H9 (cell line): ENCODE results near the gene GRID1. TPM values are rescaled to one million over a fixed set of nuclear protein-coding genes. Genes with fewer than 3 reads are reported as not detected.

ENCODE experiments used
- DNase-seq: peaks from one replicate; pipeline ENCODE4 v3.0.0-alpha.2; 2017
- H2AFZ ChIP-seq: one replicate; pipeline ENCODE4 v1.6.1; 2013; ENCODE audit warnings: mild to moderate bottlenecking, low read length, control low read depth, moderate library complexity
- H2AK5ac ChIP-seq: 2 replicates; pipeline ENCODE4 v1.6.1; 2013; ENCODE audit warnings: low read length, control low read depth, mixed read lengths; ENCODE audit not compliant: insufficient read length
- H2BK120ac ChIP-seq: one replicate; pipeline ENCODE4 v1.6.1; 2013; ENCODE audit warnings: low read depth, mild to moderate bottlenecking, low read length, control low read depth, inconsistent platforms; ENCODE audit not compliant: poor library complexity, severe bottlenecking
- H2BK12ac ChIP-seq: 2 replicates; pipeline ENCODE4 v1.6.1; 2013; ENCODE audit warnings: low read length, control low read depth, mixed read lengths, low read depth; ENCODE audit not compliant: insufficient read length
- H2BK15ac ChIP-seq: 2 replicates; pipeline ENCODE4 v1.6.1; 2013; ENCODE audit warnings: low read depth, low read length, control low read depth
- H2BK20ac ChIP-seq: one replicate; pipeline ENCODE4 v1.6.1; 2013; ENCODE audit warnings: low read depth, mild to moderate bottlenecking, low read length, control low read depth, inconsistent platforms; ENCODE audit not compliant: poor library complexity, severe bottlenecking
- H2BK5ac ChIP-seq: 2 replicates; pipeline ENCODE4 v1.6.1; 2013; ENCODE audit warnings: low read length, control low read depth, mixed read lengths; ENCODE audit not compliant: insufficient read length
- H3K14ac ChIP-seq: 2 replicates; pipeline ENCODE4 v1.6.1; 2013; ENCODE audit warnings: low read length, control low read depth; ENCODE audit not compliant: insufficient read depth
- H3K18ac ChIP-seq: 2 replicates; pipeline ENCODE4 v1.6.1; 2013; ENCODE audit warnings: low read depth, mild to moderate bottlenecking, mixed read lengths, low read length, control low read depth; ENCODE audit not compliant: insufficient read length
- H3K23ac ChIP-seq: 2 replicates; pipeline ENCODE4 v1.6.1; 2013; ENCODE audit warnings: low read length, control low read depth, mixed read lengths, low read depth; ENCODE audit not compliant: insufficient read length
- H3K23me2 ChIP-seq: 2 replicates; pipeline ENCODE4 v1.6.1; 2013; ENCODE audit warnings: low read depth, mild to moderate bottlenecking, mixed read lengths, low read length, control low read depth; ENCODE audit not compliant: insufficient read length, poor library complexity, severe bottlenecking
- H3K27ac ChIP-seq: 2 replicates; pipeline ENCODE4 v1.5.1; 2013; ENCODE audit warnings: low read length, control low read depth, mixed read lengths, low read depth; ENCODE audit not compliant: insufficient read length
- H3K27me3 ChIP-seq: 2 replicates; pipeline ENCODE4 v1.6.1; 2013; ENCODE audit warnings: low read length, control low read depth, inconsistent platforms; ENCODE audit not compliant: insufficient read depth
- H3K4ac ChIP-seq: 2 replicates; pipeline ENCODE4 v1.6.1; 2013; ENCODE audit warnings: low read depth, mild to moderate bottlenecking, control low read depth, inconsistent platforms, low read length, moderate library complexity
- H3K4me1 ChIP-seq: 2 replicates; pipeline ENCODE4 v1.6.1; 2013; ENCODE audit warnings: low read length, control low read depth, inconsistent platforms; ENCODE audit not compliant: insufficient read depth
- H3K4me2 ChIP-seq: 2 replicates; pipeline ENCODE4 v1.6.1; 2013; ENCODE audit warnings: low read length, control low read depth, mixed read lengths; ENCODE audit not compliant: insufficient read length, insufficient read depth
- H3K56ac ChIP-seq: 2 replicates; pipeline ENCODE4 v1.6.1; 2013; ENCODE audit warnings: low read depth, mild to moderate bottlenecking, mixed read lengths, low read length, control low read depth; ENCODE audit not compliant: insufficient read length
- H3K79me1 ChIP-seq: 2 replicates; pipeline ENCODE4 v1.6.1; 2013; ENCODE audit warnings: low read depth, mild to moderate bottlenecking, moderate library complexity, low read length, control low read depth, inconsistent platforms; ENCODE audit not compliant: insufficient read depth, poor library complexity, severe bottlenecking
- H3K79me2 ChIP-seq: 2 replicates; pipeline ENCODE4 v1.6.1; 2013; ENCODE audit warnings: low read length, control low read depth, inconsistent platforms; ENCODE audit not compliant: insufficient read depth
- H3K9ac ChIP-seq: 2 replicates; pipeline ENCODE4 v1.6.1; 2013; ENCODE audit warnings: low read length, control low read depth, mixed read lengths; ENCODE audit not compliant: insufficient read length; ENCODE audit errors: extremely low read depth
- H3K9me3 ChIP-seq: one replicate; pipeline ENCODE4 v1.6.1; 2013; ENCODE audit warnings: low read depth, low read length, inconsistent platforms; ENCODE audit not compliant: control insufficient read depth
- H3T11ph ChIP-seq: one replicate; pipeline ENCODE4 v1.6.1; 2013; ENCODE audit warnings: mild to moderate bottlenecking, low read length, control low read depth, inconsistent platforms
- H4K20me1 ChIP-seq: one replicate; pipeline ENCODE4 v1.6.1; 2013; ENCODE audit not compliant: control insufficient read depth, insufficient read length, insufficient read depth
- H4K5ac ChIP-seq: 2 replicates; pipeline ENCODE4 v1.6.1; 2013; ENCODE audit warnings: low read depth, mild to moderate bottlenecking, mixed read lengths, low read length, control low read depth; ENCODE audit not compliant: insufficient read length
- H4K8ac ChIP-seq: replicated peaks from 2 replicates; pipeline ENCODE4 v1.6.1; 2013; ENCODE audit warnings: low read length, control low read depth, mixed read lengths, low read depth; ENCODE audit not compliant: insufficient read length
- H4K91ac ChIP-seq: 2 replicates; pipeline ENCODE4 v1.6.1; 2013; ENCODE audit warnings: low read depth, mild to moderate bottlenecking, moderate library complexity, mixed read lengths, low read length, control low read depth; ENCODE audit not compliant: insufficient read length
- H3K27ac Mint-ChIP-seq, 3 experiments: 2 replicates in 2 of 3; 3 replicates in 1 of 3; pipeline ENCODE4 v1.8.0; 2020 to 2021; ENCODE audit warnings: mixed read lengths in 3 of 3, mild to moderate bottlenecking in 1 of 3, moderate library complexity in 1 of 3
- H3K27me3 Mint-ChIP-seq: 2 replicates; pipeline ENCODE4 v1.8.0; 2021; ENCODE audit warnings: low read depth, mild to moderate bottlenecking, moderate library complexity, mixed read lengths
- H3K36me3 Mint-ChIP-seq, 3 experiments: 2 replicates in 2 of 3; 3 replicates in 1 of 3; pipeline ENCODE4 v1.8.0; 2020 to 2021; ENCODE audit warnings: low read depth in 3 of 3, mixed read lengths in 3 of 3; ENCODE audit not compliant: insufficient read depth in 1 of 3
- H3K4me1 Mint-ChIP-seq, 2 experiments: 2 replicates each; pipeline ENCODE4 v1.8.0; 2020; ENCODE audit warnings: mixed read lengths in 2 of 2
- H3K4me3 Mint-ChIP-seq, 2 experiments: 2 replicates in 1 of 2; 3 replicates in 1 of 2; pipeline ENCODE4 v1.8.0; 2020 to 2021; ENCODE audit warnings: mild to moderate bottlenecking in 2 of 2, mixed read lengths in 2 of 2, moderate library complexity in 1 of 2
- H3K9me3 Mint-ChIP-seq, 2 experiments: 2 replicates in 1 of 2; 3 replicates in 1 of 2; pipeline ENCODE4 v1.8.0; 2020; ENCODE audit warnings: mild to moderate bottlenecking in 2 of 2, mixed read lengths in 2 of 2, moderate library complexity in 1 of 2
- CTCF ChIP-seq: fragments of 200-600 bp; sonication (generic); conservative IDR thresholded peaks from 3 replicates; pipeline ENCODE4 v1.8.0; 2021; ENCODE audit warnings: antibody characterized with exemption, mild to moderate bottlenecking
- WGBS: extraction: QIAGEN DNeasy Blood & Tissue Kit; methylation state at CpG from one replicate; pipeline ENCODE4 v1.1.7; 2013; ENCODE audit warnings: missing lambda C conversion rate, low lambda C conversion rate, mixed read lengths; ENCODE audit not compliant: insufficient read length; ENCODE audit errors: extremely low coverage; 5-methylcytosine and 5-hydroxymethylcytosine counted together
- total RNA-seq: library from RNA; stranded (reverse); gene quantifications from 2 replicates; pipeline ENCODE4 v1.2.1, GENCODE V29; 2021

The GRID1 gene
- total RNA-seq, 1 experiment from 2014 or later = 0.35 TPM

GRCh38 chr10:86182595-86182994 lies 184.0 kb downstream of the GRID1 start:
- no peaks in the 10 kb centered on the region for H3K79me2 ChIP-seq

More at GRCh38 chr10:86182595-86182994, 184.0 kb downstream of the GRID1 start:
- H3K9me3 Mint-ChIP-seq = no peaks in the 10 kb centered on the region
- no peak overlapping the region for H2BK120ac ChIP-seq
- no peaks in the 10 kb centered on the region for H3K9me3 ChIP-seq
- no CpG with 5 or more reads among the region's 7 CpGs for WGBS
- no peak overlapping the region for H2AFZ ChIP-seq
- no peak overlapping the region for H3K4me3 Mint-ChIP-seq
- peaks cover 4% of the 10 kb centered on the region; the same call in 1 of the 2 replicates for H3K27me3 Mint-ChIP-seq
- no peak overlapping the region for H3K23ac ChIP-seq
- H3K4me1 Mint-ChIP-seq = 0 out of 4 replicates have a peak, but pooled peaks cover 2% of the 10 kb centered on the region in 2 experiments
- no peaks in the 10 kb centered on the region for H3K4me1 ChIP-seq
- H2AK5ac ChIP-seq = no peak overlapping the region
- H2BK20ac ChIP-seq = no peak overlapping the region
- H3K9ac ChIP-seq = no peak overlapping the region
- no peak for DNase-seq
- H4K5ac ChIP-seq = no peak overlapping the region
- H2BK5ac ChIP-seq = no peak overlapping the region
- no peaks in the 10 kb centered on the region for H3K36me3 Mint-ChIP-seq
- no peak overlapping the region for H4K91ac ChIP-seq
- H3K79me1 ChIP-seq = no peaks in the 10 kb centered on the region
- H3K27ac ChIP-seq = no peak overlapping the region
- H3K56ac ChIP-seq = no peak overlapping the region
- H3K4me2 ChIP-seq = no peak overlapping the region
- H4K8ac ChIP-seq = no peak overlapping the region
- H3K14ac ChIP-seq = no peak overlapping the region
- H3K27me3 ChIP-seq = no peaks in the 10 kb centered on the region
- no peak for TF ChIP-seq CTCF
- no peak overlapping the region for H3K18ac ChIP-seq
- no peak overlapping the region for H3K27ac Mint-ChIP-seq
- no peak overlapping the region for H2BK15ac ChIP-seq
- H2BK12ac ChIP-seq = no peak overlapping the region
- H3T11ph ChIP-seq = no peak overlapping the region
- H3K23me2 ChIP-seq = no peaks in the 10 kb centered on the region
- H4K20me1 ChIP-seq = no peaks in the 10 kb centered on the region
- H3K4ac ChIP-seq = no peak overlapping the region
